NCI-H1105 (cell line): ENCODE results near the gene UEVLD.
A peak's percentile ranks its signal among the peaks of the same experiment; 100 is the strongest.

Experiments
- DNase-seq: peaks from one replicate; lab custom pipeline; 2025; lab: John Stamatoyannopoulos, UW

Gene UEVLD

DNA sequence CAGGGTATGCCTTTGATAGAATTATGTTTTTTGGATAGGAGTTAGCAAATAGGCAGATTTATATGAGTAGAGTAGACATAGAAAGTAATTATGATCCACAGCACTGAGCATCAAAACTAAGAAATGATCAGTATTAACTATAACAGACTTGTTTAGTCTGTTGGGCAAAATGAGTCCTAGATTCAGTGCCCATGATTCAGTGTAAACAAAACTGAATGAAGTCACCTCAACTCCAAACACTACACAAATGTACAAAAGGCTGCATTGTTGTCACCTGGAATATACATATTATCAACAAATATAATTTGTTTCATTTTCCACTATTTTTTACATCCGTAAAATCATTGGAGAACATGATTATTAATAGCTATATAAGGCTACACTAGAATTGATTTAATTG lies 6.7 kb downstream of the UEVLD start:
- no peak for DNase-seq

DNA sequence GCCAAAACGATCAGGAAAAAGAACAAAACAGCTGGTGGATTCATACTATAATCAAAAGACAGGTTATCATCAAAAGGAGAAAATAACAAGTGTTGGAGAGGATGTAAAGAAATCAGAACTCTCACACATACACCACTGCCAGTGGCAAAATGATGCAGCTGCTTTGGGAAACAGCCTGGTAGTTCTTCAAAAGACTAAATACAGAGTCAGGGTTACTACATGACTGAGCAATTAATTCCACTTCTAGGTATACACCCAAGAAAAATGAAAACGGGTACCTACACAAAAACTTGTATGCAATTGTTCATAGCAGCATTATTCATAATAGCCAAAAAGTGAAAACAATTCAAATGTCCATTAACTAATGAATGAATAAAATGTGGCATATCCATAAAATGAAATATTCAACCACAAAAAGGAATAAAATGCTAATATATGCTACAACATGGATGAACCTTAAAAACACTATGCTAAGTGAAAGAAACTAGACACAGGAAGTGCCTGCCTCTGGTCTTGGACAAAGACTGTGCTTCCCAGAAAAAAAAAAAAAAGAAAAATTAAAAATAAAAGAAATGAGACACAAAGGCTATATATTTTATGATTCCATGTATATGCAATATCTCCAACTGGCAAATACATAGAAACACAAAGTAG lies 8.3 kb downstream of the UEVLD start:
- DNase-seq: no peak

DNA sequence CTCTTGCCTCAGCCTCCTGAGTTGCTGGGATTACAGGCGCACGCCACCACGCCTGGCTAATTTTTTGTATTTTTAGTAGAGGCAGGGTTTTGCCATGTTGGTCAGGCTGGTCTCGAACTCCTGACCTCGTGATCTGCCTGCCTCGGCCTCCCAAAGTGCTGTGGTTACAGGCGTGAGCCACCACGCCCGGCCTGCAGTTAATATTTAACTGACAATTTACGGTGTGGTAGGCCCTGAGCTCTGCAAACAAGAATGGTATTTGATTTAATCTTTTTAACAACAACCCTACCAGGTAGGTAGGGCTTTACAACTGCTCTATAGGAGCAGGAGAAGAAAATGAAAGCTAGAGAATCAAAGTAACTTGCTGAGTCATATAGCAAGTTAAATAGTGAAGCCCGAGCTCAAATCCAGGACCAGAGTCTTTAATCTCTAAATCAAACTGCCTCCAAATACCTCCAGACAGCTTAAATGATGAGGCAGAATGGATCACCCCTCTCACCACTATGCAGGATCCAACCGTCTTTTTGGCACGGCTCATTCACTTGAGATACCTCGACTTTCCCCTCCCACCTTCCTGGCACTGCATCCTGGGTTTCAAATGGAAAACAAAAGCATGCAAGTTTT lies 9.4 kb downstream of the UEVLD start:
- DNase-seq: no peak

DNA sequence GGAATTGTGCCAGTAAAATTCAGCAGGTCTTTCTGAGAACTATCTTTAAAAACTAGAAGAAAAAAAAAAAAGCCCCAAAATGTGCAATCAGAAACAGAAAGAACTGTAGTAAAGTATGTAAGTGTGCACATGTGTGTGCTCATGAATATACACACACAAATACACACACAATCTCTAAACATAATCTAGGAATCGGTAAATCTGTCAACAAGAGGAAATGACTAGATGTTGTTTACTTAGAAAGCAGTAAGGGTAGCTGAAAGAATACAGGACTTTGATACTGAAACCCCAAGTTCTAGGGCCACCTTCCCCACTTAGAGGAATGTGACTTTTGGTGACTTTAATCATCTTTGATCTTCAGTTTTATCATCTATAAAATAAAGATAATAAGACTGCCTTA lies 13.2 kb downstream of the UEVLD start:
- no peak for DNase-seq

DNA sequence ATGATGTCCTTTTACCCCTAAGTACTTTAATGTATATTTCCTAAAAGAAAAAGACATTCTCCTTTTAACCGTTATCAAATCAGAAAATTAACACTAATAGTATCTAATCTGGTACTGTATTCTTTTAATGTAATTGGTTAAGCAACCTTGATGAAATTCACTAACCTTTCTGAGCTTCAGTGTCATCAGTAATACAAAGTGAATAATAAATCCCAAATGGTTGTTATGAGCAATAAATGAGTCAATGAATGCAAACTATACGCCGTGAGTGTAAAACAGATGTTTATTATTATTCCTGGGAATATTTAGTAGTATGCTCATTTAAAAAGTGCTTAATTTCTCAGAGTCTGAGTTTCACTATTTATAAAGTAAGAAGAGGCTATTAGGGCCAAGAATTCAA lies 21.5 kb downstream of the UEVLD start:
- no peak for DNase-seq

DNA sequence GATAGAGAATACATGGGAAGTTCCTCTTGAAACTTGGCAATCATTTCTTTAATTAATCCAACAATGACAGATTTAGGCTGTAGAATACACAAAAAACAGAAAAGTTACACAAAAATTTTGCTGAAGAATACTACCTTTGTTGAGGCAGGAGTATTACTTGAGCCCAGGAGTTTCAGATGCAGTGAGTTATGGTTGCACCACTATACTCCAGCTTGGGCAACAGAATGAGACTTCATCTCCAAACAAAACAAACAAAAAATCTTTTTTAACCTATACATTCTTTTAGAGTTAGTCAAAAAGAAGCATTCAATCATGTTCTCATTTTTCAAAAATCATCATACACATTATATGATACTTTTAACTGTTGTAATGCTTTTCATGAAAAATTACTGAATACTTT lies 22.1 kb downstream of the UEVLD start:
- no peak for DNase-seq

DNA sequence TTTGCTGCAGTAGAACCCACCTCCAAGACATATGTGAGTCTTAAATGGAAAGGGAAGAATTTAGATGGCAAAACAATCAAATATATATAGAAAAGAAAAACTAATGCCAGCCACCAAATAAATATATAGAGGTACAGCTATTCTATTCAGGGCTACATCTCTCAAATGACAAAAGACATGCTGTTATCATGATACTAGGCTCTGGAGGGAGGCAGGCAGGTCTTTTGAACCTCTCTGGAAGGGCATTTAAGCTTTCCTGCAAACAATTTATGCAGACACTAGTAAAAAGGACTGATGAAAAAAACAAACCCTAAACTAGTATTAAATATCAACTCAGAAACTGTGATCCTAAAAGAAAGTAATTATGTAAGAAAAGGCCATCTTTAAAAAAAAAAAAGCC lies 24.4 kb downstream of the UEVLD start:
- DNase-seq: no peak

DNA sequence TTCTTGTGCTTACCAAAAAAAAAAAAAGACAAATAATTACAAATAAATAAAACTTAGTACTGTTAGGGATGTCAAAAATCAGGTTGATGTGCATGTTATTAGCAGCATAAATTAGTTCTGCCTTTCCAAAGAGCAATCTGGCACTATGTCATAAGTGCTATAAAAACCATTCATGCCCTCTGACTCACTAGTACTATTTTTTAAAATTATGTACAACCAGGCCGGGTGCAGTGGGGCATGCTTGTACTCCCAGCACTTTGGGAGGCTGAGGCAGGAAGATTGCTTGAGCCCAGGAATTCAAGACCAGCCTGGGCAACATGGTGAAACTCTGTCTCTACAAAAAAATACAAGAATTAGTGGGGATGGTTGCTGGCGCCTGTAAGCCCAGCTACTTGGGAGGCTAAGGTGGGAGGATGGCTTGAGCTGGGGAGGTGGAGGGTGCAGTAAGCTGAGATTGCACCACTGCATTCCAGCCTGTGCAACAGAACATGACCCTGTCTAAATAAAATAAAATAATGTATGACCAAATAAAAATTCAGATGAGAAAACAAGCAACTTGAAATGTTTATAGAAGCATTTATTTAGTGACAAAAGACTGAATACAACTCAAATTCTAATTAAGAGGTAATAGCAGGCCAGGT lies 25.3 kb downstream of the UEVLD start:
- DNase-seq: no peak

DNA sequence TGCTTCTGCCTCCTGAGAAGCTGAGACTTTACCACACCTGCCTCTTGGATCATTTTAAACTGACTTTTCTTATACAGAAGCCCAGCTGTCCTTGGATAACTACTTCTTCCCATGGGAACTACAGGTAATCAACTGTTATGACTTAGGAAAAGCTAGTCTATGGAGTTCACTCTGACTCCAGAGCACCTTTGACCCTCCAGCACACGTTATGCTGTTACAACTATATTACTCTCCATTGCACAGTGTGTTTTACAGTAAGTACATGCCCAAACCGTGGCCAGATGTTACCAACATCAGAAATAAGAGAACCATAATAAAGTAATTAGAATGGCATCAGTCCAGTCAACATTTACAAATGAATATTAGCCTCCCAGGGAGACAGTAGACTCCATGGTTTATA lies 40.5 kb downstream of the UEVLD start:
- DNase-seq: no peak

DNA sequence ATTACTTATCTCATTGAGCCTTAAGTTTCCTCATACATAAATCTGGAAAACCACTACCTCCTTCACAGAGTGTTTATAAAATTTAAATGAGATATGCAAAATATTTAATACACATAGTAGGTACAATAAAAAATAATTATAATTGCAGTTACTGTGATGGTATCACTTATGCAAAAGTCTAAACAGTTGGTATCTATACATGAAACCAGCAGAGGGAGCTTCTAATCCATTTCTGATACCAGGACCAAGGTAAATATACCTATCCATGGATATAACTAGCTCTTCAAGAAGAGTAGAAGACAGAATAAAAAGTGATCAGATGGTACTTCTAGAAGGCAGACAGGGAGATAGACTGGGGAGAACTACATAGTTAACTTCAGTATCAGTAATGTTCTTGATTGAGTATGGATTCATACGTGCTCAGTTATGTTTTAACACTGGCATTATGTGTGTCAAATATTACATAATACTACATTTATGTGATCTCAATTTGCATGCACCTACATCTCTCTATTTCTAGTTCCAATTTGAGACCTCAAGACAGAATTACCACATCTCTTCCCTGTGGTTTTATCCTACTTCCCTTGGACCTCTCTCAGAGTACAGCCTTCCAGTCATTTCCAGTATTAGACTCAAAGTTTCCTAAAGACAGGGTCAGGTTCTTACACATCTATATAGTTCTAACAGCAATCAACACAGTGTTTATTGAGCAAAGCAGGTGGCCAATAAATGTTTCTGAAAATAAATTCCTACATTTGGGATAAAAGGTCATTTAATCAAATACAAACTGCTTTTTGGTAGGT lies 48.1 kb downstream of the UEVLD start:
- DNase-seq: peak; percentile 22

DNA sequence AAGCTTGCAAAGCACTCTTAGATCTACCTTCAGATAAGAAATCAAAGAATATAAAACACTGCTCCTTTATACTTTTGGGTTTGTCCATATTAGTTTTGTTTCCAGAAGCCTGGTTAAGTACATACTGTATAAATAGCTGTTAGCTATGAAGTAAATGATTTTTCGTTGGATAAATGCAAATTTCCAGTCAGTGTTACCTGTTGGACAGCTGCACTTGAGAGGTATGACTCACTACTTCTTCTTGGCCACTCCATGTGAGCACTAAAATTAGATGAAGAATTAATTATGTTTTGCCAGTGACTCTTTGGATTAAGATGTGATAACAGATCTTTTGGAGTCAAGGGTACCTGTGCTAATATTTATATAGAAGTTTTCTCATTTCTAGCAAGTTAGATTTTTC lies 52.3 kb downstream of the UEVLD start:
- DNase-seq: no peak

DNA sequence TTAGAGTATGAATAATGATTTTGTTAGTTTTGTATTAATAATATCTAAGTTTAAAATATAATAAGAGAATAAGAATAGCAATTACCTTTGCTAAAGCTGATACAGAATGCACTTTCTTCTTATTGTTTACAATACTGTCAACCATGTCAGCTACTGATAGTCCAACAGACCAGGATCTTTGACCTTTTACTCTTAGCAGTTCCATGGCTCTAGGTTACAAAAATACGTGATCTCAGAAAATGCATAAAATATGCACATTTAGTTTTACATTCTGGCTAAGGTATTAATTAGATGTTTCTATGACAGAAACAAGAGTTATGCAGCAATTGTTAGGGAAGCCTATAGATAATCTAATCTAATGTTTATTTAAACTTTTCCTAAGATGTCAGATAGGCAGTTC lies 54.3 kb downstream of the UEVLD start:
- DNase-seq: no peak

DNA sequence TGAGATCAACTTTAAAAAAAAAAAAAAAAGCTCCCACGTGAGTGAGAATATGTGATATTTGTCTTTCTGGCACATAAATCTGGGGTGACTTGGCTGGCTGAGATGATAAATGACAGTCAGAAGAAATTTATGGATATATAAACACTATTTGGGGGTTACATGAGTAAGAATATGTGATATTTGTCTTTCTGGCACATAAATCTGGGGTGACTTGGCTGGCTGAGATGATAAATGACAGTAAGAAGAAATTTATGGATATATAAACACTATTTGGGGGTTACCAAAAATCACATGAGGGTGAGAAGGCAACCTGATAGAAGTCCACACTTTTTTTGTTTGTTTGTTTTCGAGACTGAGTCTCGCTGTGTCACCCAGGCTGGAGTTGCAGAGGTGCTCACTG lies 55.2 kb downstream of the UEVLD start:
- no peak for DNase-seq

DNA sequence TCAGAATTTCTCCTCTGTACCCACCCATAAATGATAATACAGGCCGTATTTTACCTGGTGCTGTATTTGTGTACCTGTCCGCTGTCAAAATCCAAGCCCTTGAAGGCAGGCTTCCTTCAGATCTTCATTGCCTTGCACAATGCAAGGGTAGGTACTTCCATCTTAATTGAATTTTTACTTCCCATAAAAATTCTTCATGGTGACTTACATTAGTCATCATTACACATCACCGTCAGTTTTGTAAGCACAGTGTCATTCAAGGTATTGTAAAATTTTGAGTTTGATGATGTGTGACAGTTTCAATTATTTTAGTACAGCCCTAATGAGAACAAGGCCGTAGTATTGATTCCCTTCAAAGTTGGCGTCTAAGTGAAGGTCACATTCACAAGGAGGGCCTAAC lies 61.0 kb downstream of the UEVLD start:
- no peak for DNase-seq

DNA sequence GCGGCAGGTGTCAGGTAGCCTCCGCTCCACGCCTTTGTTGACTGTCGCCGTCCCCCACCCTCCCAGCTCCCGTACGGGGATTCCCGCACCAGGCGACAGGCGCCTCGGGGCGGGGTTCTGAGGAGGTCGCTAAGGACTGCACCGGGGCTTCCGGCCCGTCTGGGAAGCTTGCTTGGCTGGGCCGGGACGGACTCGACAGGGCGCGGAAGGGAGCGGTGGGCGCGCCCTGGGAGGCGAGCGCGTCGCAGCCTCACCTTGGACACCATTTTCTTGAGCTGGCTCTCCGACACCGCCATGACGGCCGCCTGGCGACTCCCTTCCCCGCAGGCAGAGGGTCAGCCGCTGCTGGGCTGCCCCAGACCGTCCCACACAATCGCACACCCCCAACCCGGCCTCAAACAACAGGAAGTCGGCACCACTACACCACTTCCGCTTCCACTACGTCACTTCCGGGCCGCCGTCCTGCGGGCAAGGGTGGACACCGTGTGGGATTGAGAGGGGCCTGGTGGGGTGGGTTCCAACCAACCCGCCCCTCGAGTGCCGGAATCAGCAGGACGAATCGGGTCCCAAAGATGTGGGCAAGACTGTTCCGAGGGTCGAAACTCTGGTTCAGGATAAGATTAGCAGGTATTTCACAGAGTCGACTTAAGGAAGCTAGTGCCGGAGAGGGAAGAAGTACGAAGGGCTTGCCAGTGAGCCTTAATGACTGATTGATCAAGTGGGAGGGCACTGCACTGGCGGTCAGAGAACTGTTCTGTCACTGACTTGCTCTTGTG lies 61.8 kb downstream of the UEVLD start, which contains the start of gene TSG101:
TSS of gene TSG101 (minus strand) at position 422 of the 776 bp plus-strand sequence. CDS start at position 296, 126 bp downstream.
- DNase-seq: peak; percentile 87

DNA sequence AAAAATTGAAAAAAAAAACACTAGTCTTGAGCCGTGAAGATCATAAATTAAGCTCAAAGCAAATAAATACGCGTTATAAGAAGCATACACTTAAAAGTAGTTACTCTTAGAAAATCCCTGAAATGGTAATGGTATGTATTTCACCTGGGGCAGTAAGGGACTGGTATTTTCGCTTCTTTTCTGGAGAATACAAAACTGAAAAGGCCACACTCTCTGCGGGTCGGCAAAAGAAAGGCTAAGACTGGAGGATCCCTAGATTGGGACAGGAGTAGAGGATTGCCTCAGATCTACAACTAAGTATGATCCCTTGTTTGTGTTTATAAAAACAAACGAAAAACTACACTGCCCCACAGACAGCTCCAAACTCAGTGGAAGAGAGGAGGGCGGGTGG lies 62.4 kb downstream of the UEVLD start:
- DNase-seq: no peak

DNA sequence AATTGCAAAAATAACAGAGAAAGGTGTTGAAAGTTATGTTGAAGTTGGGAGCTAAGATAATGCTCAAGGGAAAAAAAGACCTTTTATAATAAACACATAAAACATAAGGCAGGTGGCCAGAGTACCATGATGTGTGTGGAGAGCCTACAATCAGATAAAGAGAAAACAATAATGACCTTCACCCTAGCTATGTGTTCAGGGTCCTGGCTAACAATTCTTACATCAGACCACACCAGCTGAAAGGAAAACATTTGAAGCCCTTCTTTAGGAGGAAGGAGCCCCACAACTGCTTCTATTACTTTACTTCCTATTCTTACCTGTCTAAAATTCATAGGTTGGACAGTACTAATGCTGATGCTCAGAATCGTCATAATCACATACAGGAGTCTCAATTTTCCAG lies 64.3 kb downstream of the UEVLD start:
- DNase-seq: no peak

DNA sequence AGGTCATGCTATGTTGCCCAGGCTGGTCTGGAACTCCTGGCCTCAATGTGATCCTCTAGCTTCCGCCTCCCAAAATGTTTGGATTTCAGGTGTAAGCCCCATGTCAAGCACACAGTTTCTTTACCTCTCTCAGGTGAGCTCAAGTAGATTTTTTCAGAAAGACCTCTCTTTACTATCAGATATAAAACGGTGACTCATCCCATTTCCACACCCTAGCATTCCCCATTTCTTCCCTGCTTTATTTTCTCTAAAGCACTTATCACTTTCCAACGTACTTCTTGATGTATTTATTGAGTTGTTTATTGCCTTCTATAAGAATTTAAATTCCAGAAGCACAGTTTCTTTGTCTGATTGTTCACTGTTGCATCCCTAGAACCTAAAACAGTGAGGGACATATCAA lies 65.5 kb downstream of the UEVLD start:
- no peak for DNase-seq

DNA sequence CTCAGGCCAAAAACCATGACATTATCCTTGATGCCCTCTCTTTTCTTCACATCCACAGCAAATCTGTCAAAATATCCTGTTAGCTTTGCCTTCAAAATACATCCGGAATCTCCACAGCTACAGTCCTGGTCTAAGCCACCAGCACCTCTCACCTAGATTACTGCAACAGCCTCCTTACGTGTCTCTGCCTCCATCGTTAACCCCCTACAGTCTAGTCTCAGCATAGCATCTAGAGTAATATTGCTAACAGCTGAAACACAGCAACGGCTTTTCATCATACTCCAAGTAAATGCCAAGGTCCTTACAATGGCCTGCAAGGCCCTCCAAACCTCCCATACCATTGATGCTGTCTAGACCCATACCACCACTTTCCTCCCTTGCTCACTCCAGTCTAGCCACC lies 66.1 kb downstream of the UEVLD start:
- DNase-seq: no peak

DNA sequence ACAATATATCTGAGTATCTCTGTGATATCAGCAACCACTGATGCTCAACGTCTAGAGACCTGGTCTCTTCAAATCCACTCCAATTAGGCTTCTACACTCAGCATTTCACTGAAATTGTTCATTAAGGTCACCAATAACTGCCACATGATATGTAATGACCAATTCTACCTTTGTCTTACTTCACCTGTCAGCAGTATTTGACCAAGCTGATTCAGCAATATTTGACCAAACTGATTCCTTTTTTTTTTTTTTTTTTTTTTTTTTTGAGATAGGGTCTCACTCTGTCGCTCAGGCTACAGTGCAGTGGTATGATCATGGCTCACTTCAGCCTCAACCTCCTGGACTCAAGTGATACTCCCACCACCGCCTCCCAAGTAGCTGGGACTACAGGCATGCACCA lies 67.4 kb downstream of the UEVLD start:
- DNase-seq: no peak

DNA sequence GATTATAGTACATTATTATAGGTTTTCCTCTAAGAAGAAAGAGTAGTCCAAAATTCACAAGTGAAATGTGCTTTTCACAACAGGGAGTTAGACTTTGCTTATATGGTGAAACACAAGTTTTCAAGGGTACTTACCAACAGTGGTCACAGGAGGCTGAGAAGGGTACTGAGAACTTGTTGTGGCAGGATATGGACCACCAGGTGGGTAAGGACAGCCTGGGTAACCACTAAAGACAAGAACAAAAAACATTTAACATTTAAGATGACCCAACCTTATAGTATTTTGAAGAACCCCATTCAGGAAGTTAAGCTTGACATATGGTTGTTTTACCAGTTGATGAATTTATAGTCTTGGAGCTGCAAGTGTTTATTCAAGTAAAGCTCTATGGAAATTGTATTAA lies 86.2 kb downstream of the UEVLD start:
- no peak for DNase-seq

DNA sequence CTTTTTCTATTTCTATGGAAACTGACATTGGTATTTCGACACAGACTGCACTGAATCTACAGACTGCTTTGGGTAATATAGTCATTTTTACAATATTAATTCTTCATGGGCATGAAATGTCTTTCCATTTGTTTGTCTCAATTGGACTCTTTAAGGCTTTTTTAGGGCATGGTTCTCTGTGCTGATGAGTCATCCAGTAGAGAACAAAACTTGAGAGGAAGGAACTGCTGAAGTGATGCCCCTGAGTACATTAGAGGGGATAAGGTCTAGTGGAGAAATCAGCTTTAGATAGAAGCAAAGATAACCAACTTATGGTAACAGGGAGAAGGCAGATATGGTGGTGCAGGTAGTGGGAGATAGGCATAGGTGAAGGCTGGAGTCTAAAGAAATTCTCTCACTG lies 86.9 kb downstream of the UEVLD start:
- DNase-seq: no peak
